ENCODE data around the gene CDYL2.

DNA sequence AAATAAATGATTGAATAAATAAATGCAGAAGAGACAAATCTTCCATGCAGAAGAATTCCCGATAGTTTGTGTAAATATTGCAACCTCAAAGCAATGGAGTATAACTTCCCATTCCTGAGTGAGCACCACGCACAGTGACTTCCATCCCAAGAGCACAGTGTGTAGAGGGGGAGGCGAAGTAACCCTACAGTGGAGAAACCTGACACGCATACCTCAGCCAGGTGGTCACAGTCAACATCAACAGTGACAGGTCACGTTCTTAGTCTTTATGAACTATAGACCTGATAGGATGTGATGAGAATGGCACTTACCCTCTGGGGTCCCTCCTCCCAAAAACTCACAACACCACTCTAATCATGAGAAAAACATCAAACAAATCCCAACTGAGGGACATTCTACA lies 152.0 kb downstream of the CDYL2 start:
- TF ChIP-seq, protein P1, sequence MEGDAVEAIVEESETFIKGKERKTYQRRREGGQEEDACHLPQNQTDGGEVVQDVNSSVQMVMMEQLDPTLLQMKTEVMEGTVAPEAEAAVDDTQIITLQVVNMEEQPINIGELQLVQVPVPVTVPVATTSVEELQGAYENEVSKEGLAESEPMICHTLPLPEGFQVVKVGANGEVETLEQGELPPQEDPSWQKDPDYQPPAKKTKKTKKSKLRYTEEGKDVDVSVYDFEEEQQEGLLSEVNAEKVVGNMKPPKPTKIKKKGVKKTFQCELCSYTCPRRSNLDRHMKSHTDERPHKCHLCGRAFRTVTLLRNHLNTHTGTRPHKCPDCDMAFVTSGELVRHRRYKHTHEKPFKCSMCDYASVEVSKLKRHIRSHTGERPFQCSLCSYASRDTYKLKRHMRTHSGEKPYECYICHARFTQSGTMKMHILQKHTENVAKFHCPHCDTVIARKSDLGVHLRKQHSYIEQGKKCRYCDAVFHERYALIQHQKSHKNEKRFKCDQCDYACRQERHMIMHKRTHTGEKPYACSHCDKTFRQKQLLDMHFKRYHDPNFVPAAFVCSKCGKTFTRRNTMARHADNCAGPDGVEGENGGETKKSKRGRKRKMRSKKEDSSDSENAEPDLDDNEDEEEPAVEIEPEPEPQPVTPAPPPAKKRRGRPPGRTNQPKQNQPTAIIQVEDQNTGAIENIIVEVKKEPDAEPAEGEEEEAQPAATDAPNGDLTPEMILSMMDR (IDR thresholded peaks at IDR 0.05): no peak
- TF ChIP-seq EP300 (IDR thresholded peaks at IDR 0.05; ENCODE audit: low read depth) (no peak), POLR2A (IDR thresholded peaks at IDR 0.05) (no peak)
